Right atrium auricular region (tissue), 2 donors: ENCODE measurements around the gene OR9K2. TPM values are rescaled to one million over a fixed set of nuclear protein-coding genes. Genes with fewer than 3 reads are reported as not detected.

Experiments used
- DNase-seq: peaks from one replicate; pipeline ENCODE4 v3.0.0-alpha.2; 2019; ENCODE audit warnings: low spot score
- H3K27ac ChIP-seq, 2 donors: fragments of 200-600 bp; sonication (generic); 1 replicate in 1 of 2; 2 replicates in 1 of 2; pipeline ENCODE4 v1.5.1; 2016 to 2019
- H3K27me3 ChIP-seq, 2 donors: fragments of 200-600 bp; sonication (generic); one replicate each; pipeline versions ENCODE4 v1.5.1 to v1.6.0; 2017 to 2019
- H3K36me3 ChIP-seq: fragments of 200-600 bp; sonication (generic); one replicate; pipeline ENCODE4 v1.5.1; 2016
- H3K4me1 ChIP-seq, 2 donors: fragments of 200-600 bp; sonication (generic); one replicate each; pipeline versions ENCODE4 v1.5.1 to v1.6.0; 2017 to 2019
- H3K4me3 ChIP-seq, 2 donors: fragments of 200-600 bp; sonication (generic); 1 replicate in 1 of 2; 2 replicates in 1 of 2; pipeline ENCODE4 v1.5.1; 2017 to 2019; ENCODE audit warnings: mild to moderate bottlenecking in 1 of 2, moderate library complexity in 1 of 2
- H3K9me3 ChIP-seq, 2 donors: fragments of 200-600 bp; sonication (generic); one replicate each; pipeline ENCODE4 v1.5.1; 2019
- CTCF ChIP-seq, 2 donors: fragments of 200-600 bp; sonication (generic); IDR thresholded peaks; one replicate each; pipeline ENCODE4 v1.5.1; 2019; ENCODE audit warnings: antibody characterized with exemption in 2 of 2
- total RNA-seq, 2 donors: library from RNA; depleted of rRNA; stranded (reverse); fragments of >200 nt; gene quantifications; one replicate each; pipeline ENCODE4 v1.1.0, GENCODE V29; 2016

Gene OR9K2, protein sequence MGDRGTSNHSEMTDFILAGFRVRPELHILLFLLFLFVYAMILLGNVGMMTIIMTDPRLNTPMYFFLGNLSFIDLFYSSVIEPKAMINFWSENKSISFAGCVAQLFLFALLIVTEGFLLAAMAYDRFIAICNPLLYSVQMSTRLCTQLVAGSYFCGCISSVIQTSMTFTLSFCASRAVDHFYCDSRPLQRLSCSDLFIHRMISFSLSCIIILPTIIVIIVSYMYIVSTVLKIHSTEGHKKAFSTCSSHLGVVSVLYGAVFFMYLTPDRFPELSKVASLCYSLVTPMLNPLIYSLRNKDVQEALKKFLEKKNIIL
- not detected for total RNA-seq

GRCh38 chr12:55126106-55126505 lies at the start of gene OR9K2:
OR9K2 (plus strand) TSS chr12:55126406; CDS start chr12:55129835, 3,429 bp downstream.
- DNase-seq: no peak
- Histone ChIP-seq H3K4me1 (no peaks in the 10 kb centered on the region), H3K4me3 (no peak within 1 kb of the TSS), H3K27ac (no peak within 1 kb of the TSS), H3K9me3 (no peaks in the 10 kb centered on the region), H3K27me3 (no peaks in the 10 kb centered on the region), H3K36me3 (no peaks in the 10 kb centered on the region)
- no peak for TF ChIP-seq CTCF (IDR thresholded peaks at IDR 0.05)

- Histone ChIP-seq H3K36me3 (no peaks in the 10 kb centered on the region), H3K27me3 (no peaks in the 10 kb centered on the region), H3K9me3 (no peaks in the 10 kb centered on the region), H3K27ac (no peak overlapping the region), H3K4me1 (no peaks in the 10 kb centered on the region), H3K4me3 (no peak overlapping the region)
- no peak for DNase-seq
- peak in 1 of 2 donors; percentile 27 for TF ChIP-seq CTCF (IDR thresholded peaks at IDR 0.05)
Observed at GRCh38 chr12:55092579-55092978, 33.6 kb upstream of the OR9K2 start.

DNA sequence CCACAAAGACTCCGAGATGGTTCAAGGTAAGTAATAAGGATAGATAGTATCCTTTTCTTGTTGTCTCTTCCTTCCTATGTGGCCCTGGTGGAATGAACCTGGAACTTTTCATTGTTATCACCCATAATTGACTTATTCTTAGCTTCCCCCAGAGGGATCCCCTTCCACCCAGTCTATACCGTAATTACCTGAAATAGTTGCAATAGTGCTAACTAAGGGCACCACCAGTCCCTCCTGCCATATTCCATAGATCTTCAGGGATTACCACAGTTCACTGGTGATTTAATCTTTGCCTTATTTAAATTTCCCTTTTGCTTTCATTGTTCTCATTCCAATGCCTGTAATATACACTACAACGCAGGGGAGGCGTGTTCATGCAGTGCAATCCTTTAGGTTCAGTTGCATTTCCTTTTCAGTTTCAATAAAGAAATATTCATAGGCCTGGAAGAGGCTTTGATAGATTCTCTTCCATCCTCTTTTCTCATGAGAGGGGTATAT lies 13.8 kb upstream of the OR9K2 start:
- no peak for DNase-seq
- no peaks in the 10 kb centered on the region for H3K9me3 ChIP-seq
- no peaks in the 10 kb centered on the region for H3K4me1 ChIP-seq
- H3K36me3 ChIP-seq: no peaks in the 10 kb centered on the region
- no peak overlapping the region for H3K27ac ChIP-seq
- H3K27me3 ChIP-seq: no peaks in the 10 kb centered on the region
- no peak for TF ChIP-seq CTCF (IDR thresholded peaks at IDR 0.05)
- no peak overlapping the region for H3K4me3 ChIP-seq

DNA sequence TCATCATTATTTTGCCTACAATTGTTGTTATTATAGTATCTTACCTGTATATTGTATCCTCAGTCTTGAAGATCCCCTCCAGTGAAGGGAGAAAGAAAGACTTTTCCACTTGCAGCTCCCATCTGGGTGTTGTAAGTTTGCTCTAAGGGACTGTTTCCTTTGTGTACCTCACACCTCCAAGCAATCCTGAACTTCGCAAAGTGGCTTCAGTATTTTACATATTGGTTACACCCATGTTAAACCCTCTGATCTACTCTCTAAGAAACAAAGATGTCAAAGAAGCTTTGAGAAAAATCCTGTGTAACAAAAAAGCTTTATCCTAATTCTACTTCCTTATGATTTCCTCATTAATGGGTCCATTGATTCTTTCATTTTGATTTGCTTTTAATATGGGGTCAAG lies 10.1 kb upstream of the OR9K2 start:
- no peak for DNase-seq
- H3K4me3 ChIP-seq: no peak overlapping the region
- no peaks in the 10 kb centered on the region for H3K36me3 ChIP-seq
- no peaks in the 10 kb centered on the region for H3K27me3 ChIP-seq
- H3K9me3 ChIP-seq: peaks cover 0 to 4% of the 10 kb centered on the region in 2 donors
- no peaks in the 10 kb centered on the region for H3K4me1 ChIP-seq
- H3K27ac ChIP-seq: no peak overlapping the region
- no peak for TF ChIP-seq CTCF (IDR thresholded peaks at IDR 0.05)

GRCh38 chr12:55132816-55133215 lies 6.6 kb downstream of the OR9K2 start:
- no peaks in the 10 kb centered on the region for H3K36me3 ChIP-seq
- no peaks in the 10 kb centered on the region for H3K27me3 ChIP-seq
- H3K27ac ChIP-seq: no peak overlapping the region
- H3K4me3 ChIP-seq: no peak overlapping the region
- TF ChIP-seq CTCF (IDR thresholded peaks at IDR 0.05): peak in 1 of 2 donors; percentile 20
- no peak for DNase-seq
- H3K9me3 ChIP-seq: peaks cover 4 to 20% of the 10 kb centered on the region in 2 donors
- H3K4me1 ChIP-seq: no peaks in the 10 kb centered on the region
